ENCODE results near the gene TRIM65.

TRIM65 gene

GRCh38 chr17:75919611-75920010 is 22.9 kb upstream of the TRIM65 start:
- intact Hi-C loops (cut with DNase I) = no loop called here
- no peak for DNase-seq

GRCh38 chr17:75917917-75918445 is 21.2 kb upstream of the TRIM65 start:
- intact Hi-C loops (cut with DNase I) = no loop called here
- no peak for DNase-seq

GRCh38 chr17:75917141-75917916 is 20.6 kb upstream of the TRIM65 start:
- intact Hi-C loops (cut with DNase I) = no loop called here
- no peak for DNase-seq

GRCh38 chr17:75915268-75915667 is 18.5 kb upstream of the TRIM65 start:
- intact Hi-C loops (cut with DNase I) = no loop called here
- DNase-seq = no peak

- intact Hi-C loops (cut with DNase I) = no loop called here
- peak in 41 of 42 donors; percentile 16 to 87 (median 68) for DNase-seq
Measured at GRCh38 chr17:75914643-75915267, 18.0 kb upstream of the TRIM65 start.

- intact Hi-C loops (cut with DNase I) = no loop called here
- no peak for DNase-seq
Measured at GRCh38 chr17:75913537-75914210, 16.9 kb upstream of the TRIM65 start.

- no peak for DNase-seq
- intact Hi-C loops (cut with DNase I) = no loop called here
Measured at GRCh38 chr17:75910699-75911098, 13.9 kb upstream of the TRIM65 start.

- peak in 4 of 42 donors; percentile 25 to 62 (median 35) for DNase-seq
- intact Hi-C loops (cut with DNase I) = no loop called here
Measured at GRCh38 chr17:75909812-75910274, 13.1 kb upstream of the TRIM65 start.

- intact Hi-C loops (cut with DNase I) = no loop called here
- DNase-seq = peak in 40 of 42 donors; percentile 48 to 94 (median 74)
Measured at GRCh38 chr17:75909051-75909811, 12.5 kb upstream of the TRIM65 start.

GRCh38 chr17:75908201-75908600 is 11.4 kb upstream of the TRIM65 start:
- intact Hi-C loops (cut with DNase I) = no loop called here
- DNase-seq = peak in 1 of 42 donors; percentile 55

- intact Hi-C loops (cut with DNase I) = no loop called here
- DNase-seq = no peak
Measured at GRCh38 chr17:75906143-75906884, 9.6 kb upstream of the TRIM65 start.

- intact Hi-C loops (cut with DNase I) = loop anchor here (2.0 kb wide), 1 partner anchor 100 kb away; no protein-coding TSS in a partner anchor
- DNase-seq = peak; percentile 67 to 94 (median 88)
Measured at GRCh38 chr17:75904749-75905521, 8.2 kb upstream of the TRIM65 start, which contains the start of gene MRPL38. Gene MRPL38 (minus strand): TSS chr17:75904884. CDS start chr17:75904875, 9 bp downstream.

GRCh38 chr17:75902406-75902805 is 5.7 kb upstream of the TRIM65 start:
- intact Hi-C loops (cut with DNase I) = no loop called here
- DNase-seq = no peak

- no peak for DNase-seq
Measured at GRCh38 chr17:75901727-75902126, 5.0 kb upstream of the TRIM65 start.

GRCh38 chr17:75900691-75901533 is 4.2 kb upstream of the TRIM65 start:
- intact Hi-C loops (cut with DNase I) = no loop called here

More at GRCh38 chr17:75901727-75902126, 5.0 kb upstream of the TRIM65 start:
- intact Hi-C loops (cut with DNase I) = no loop called here

GRCh38 chr17:75899767-75900468 is 3.2 kb upstream of the TRIM65 start:
- intact Hi-C loops (cut with DNase I) = loop anchor here (5.0 to 10.0 kb wide), 2 partner anchors 43 to 115 kb away; partner anchors contain the start of genes UNK and WBP2
- DNase-seq = no peak

More at GRCh38 chr17:75900691-75901533, 4.2 kb upstream of the TRIM65 start:
- no peak for DNase-seq
